PC-9 (cell line): ENCODE data around the gene PJA1.

Source experiments
- EZH2 ChIP-seq: fragments of 200-600 bp; sonication (generic); IDR thresholded peaks from 2 replicates; pipeline ENCODE4 v1.8.0; 2017; ENCODE audit warnings: antibody characterized with exemption, low read depth
- TF ChIP-seq, protein P1 (sequence below): fragments of 200-600 bp; sonication (generic); conservative IDR thresholded peaks from 2 replicates; pipeline ENCODE4 v1.6.1; 2017; ENCODE audit warnings: mixed run types, antibody characterized with exemption, mild to moderate bottlenecking, moderate library complexity

DNA sequence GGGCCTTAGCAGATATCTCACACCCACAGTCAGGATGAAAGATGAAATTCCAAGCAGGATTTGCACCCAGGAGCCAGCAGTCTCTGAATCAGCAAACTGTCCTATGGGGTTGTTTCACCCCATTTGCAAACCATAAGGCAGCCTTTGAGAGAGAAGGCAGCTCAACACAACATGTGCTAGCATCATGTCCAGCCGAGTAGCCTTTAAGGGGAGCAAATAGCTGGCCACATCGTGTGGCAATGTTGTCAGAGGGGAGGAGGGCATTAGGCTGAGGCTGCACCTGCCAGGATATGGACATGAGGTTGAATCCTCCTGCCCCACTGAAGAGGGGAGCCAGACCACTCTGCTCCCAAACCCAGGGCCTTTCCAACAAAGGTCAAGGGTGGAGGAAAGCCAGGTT is 20.6 kb upstream of the PJA1 start:
- TF ChIP-seq, protein P1, sequence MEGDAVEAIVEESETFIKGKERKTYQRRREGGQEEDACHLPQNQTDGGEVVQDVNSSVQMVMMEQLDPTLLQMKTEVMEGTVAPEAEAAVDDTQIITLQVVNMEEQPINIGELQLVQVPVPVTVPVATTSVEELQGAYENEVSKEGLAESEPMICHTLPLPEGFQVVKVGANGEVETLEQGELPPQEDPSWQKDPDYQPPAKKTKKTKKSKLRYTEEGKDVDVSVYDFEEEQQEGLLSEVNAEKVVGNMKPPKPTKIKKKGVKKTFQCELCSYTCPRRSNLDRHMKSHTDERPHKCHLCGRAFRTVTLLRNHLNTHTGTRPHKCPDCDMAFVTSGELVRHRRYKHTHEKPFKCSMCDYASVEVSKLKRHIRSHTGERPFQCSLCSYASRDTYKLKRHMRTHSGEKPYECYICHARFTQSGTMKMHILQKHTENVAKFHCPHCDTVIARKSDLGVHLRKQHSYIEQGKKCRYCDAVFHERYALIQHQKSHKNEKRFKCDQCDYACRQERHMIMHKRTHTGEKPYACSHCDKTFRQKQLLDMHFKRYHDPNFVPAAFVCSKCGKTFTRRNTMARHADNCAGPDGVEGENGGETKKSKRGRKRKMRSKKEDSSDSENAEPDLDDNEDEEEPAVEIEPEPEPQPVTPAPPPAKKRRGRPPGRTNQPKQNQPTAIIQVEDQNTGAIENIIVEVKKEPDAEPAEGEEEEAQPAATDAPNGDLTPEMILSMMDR, result no peak
- TF ChIP-seq EZH2, result no peak
